ENCODE data around the gene INPP4A.
A peak's percentile ranks its signal among the peaks of the same experiment; 100 is the strongest.

The INPP4A gene

GRCh38 chr2:98564541-98565132, 120.0 kb downstream of the INPP4A start:
- DNase-seq (ENCODE audit: low read depth in 2 of 2) = no peak

- no peak for DNase-seq (ENCODE audit: low read depth in 2 of 2)
Observed at GRCh38 chr2:98565286-98565860, 120.7 kb downstream of the INPP4A start.

GRCh38 chr2:98565941-98566340, 121.3 kb downstream of the INPP4A start:
- DNase-seq (ENCODE audit: low read depth in 2 of 2) = no peak

- DNase-seq (ENCODE audit: low read depth in 2 of 2) = no peak
Observed at GRCh38 chr2:98568161-98568956, 123.7 kb downstream of the INPP4A start.

- DNase-seq (ENCODE audit: low read depth in 2 of 2) = peak; percentile 17 to 25
Observed at GRCh38 chr2:98569197-98569793, 124.6 kb downstream of the INPP4A start.

GRCh38 chr2:98569915-98570314, 125.3 kb downstream of the INPP4A start:
- no peak for DNase-seq (ENCODE audit: low read depth in 2 of 2)

- no peak for DNase-seq (ENCODE audit: low read depth in 2 of 2)
Observed at GRCh38 chr2:98570356-98570755, 125.7 kb downstream of the INPP4A start.

- DNase-seq (ENCODE audit: low read depth in 2 of 2) = no peak
Observed at GRCh38 chr2:98571121-98571701, 126.6 kb downstream of the INPP4A start.

GRCh38 chr2:98571796-98572195, 127.1 kb downstream of the INPP4A start:
- no peak for DNase-seq (ENCODE audit: low read depth in 2 of 2)

GRCh38 chr2:98572211-98572610, 127.6 kb downstream of the INPP4A start:
- no peak for DNase-seq (ENCODE audit: low read depth in 2 of 2)

GRCh38 chr2:98572676-98573075, 128.0 kb downstream of the INPP4A start:
- no peak for DNase-seq (ENCODE audit: low read depth in 2 of 2)

GRCh38 chr2:98573426-98573825, 128.8 kb downstream of the INPP4A start:
- no peak for DNase-seq (ENCODE audit: low read depth in 2 of 2)

GRCh38 chr2:98576666-98577312, 132.1 kb downstream of the INPP4A start:
- no peak for DNase-seq (ENCODE audit: low read depth in 2 of 2)

GRCh38 chr2:98577313-98577712, 132.7 kb downstream of the INPP4A start:
- no peak for DNase-seq (ENCODE audit: low read depth in 2 of 2)

- no peak for DNase-seq (ENCODE audit: low read depth in 2 of 2)
Observed at GRCh38 chr2:98578231-98578630, 133.6 kb downstream of the INPP4A start.

- DNase-seq (ENCODE audit: low read depth in 2 of 2) = no peak
Observed at GRCh38 chr2:98579926-98580325, 135.3 kb downstream of the INPP4A start.

GRCh38 chr2:98580656-98581284, 136.1 kb downstream of the INPP4A start:
- DNase-seq (ENCODE audit: low read depth in 2 of 2) = no peak

- no peak for DNase-seq (ENCODE audit: low read depth in 2 of 2)
Observed at GRCh38 chr2:98582523-98582922, 137.9 kb downstream of the INPP4A start.

GRCh38 chr2:98583276-98583675, 138.6 kb downstream of the INPP4A start:
- no peak for DNase-seq (ENCODE audit: low read depth in 2 of 2)

- no peak for DNase-seq (ENCODE audit: low read depth in 2 of 2)
Observed at GRCh38 chr2:98583816-98584618, 139.4 kb downstream of the INPP4A start.

Data from stimulated activated CD8-positive, alpha-beta memory T cell treated with anti-CD3 and anti-CD28 coated beads, Interleukin-15, amount 100 ng/mL, for 4 hours (primary cell).